T-helper 9 cell (primary cell): ENCODE data around the gene SLC1A7.
"Not testable (repeated sequence)": the region's sequence is repeated elsewhere in the genome, so short reads cannot be mapped to it uniquely, and the experiment has no call there.

Experiments used
- DNase-seq: peaks from one replicate; pipeline ENCODE4 v3.0.0-alpha.2; 2020
- total RNA-seq, 2 donors: gene quantifications; one replicate each; lab custom pipeline; 2026; lab: John Stamatoyannopoulos, UW

Gene SLC1A7
- 0 to 0.07 reads per million in 2 donors for total RNA-seq

- no peak for DNase-seq
Measured at GRCh38 chr1:53142226-53142853, at the start of gene SLC1A7. TSS of gene SLC1A7 (minus strand) at chr1:53142638. CDS start at chr1:53142449, 189 bp downstream.

- DNase-seq, result no peak
Measured at GRCh38 chr1:53190210-53190611, 47.8 kb upstream of the SLC1A7 start.

- no peak for DNase-seq
Measured at GRCh38 chr1:53189061-53189460, 46.6 kb upstream of the SLC1A7 start.

- no peak for DNase-seq
Measured at GRCh38 chr1:53188099-53188498, 45.7 kb upstream of the SLC1A7 start.

- DNase-seq, result no peak
Measured at GRCh38 chr1:53187401-53187800, 45.0 kb upstream of the SLC1A7 start.

- DNase-seq, result no peak
Measured at GRCh38 chr1:53186533-53186932, 44.1 kb upstream of the SLC1A7 start.

GRCh38 chr1:53185955-53186297, 43.5 kb upstream of the SLC1A7 start:
- DNase-seq, result not testable (repeated sequence)

- DNase-seq, result no peak
Measured at GRCh38 chr1:53183095-53183990, 40.9 kb upstream of the SLC1A7 start.

GRCh38 chr1:53182716-53183094, 40.3 kb upstream of the SLC1A7 start:
- DNase-seq, result no peak

- DNase-seq, result peak; percentile 72
Measured at GRCh38 chr1:53182111-53182593, 39.7 kb upstream of the SLC1A7 start.

GRCh38 chr1:53180951-53181350, 38.5 kb upstream of the SLC1A7 start:
- no peak for DNase-seq

GRCh38 chr1:53180226-53180625, 37.8 kb upstream of the SLC1A7 start:
- no peak for DNase-seq

- no peak for DNase-seq
Measured at GRCh38 chr1:53176452-53177208, 34.2 kb upstream of the SLC1A7 start.

- DNase-seq, result no peak
Measured at GRCh38 chr1:53174971-53175913, 32.8 kb upstream of the SLC1A7 start.

- no peak for DNase-seq
Measured at GRCh38 chr1:53172426-53173128, 30.1 kb upstream of the SLC1A7 start.

GRCh38 chr1:53166912-53167311, 24.5 kb upstream of the SLC1A7 start:
- DNase-seq, result no peak

GRCh38 chr1:53166366-53166765, 23.9 kb upstream of the SLC1A7 start:
- no peak for DNase-seq

- DNase-seq, result no peak
Measured at GRCh38 chr1:53165408-53165961, 23.0 kb upstream of the SLC1A7 start.

- no peak for DNase-seq
Measured at GRCh38 chr1:53163291-53163768, 20.9 kb upstream of the SLC1A7 start.

- no peak for DNase-seq
Measured at GRCh38 chr1:53162621-53163020, 20.2 kb upstream of the SLC1A7 start.

GRCh38 chr1:53160924-53161378, 18.5 kb upstream of the SLC1A7 start:
- no peak for DNase-seq
